HG03066 (cell line): ENCODE data around the gene TELO2.

Experiments used
- ATAC-seq: cut with Tn5 transposase; IDR thresholded peaks from one replicate; pipeline ENCODE4 v1.9.1; 2021; ENCODE audit warnings: low read depth; ENCODE audit not compliant: unreplicated experiment

TELO2 gene

GRCh38 chr16:1511662-1512569 is 18.8 kb downstream of the TELO2 start:
- no peak for ATAC-seq

- no peak for ATAC-seq
Observed at GRCh38 chr16:1512774-1513173, 19.6 kb downstream of the TELO2 start.

DNA sequence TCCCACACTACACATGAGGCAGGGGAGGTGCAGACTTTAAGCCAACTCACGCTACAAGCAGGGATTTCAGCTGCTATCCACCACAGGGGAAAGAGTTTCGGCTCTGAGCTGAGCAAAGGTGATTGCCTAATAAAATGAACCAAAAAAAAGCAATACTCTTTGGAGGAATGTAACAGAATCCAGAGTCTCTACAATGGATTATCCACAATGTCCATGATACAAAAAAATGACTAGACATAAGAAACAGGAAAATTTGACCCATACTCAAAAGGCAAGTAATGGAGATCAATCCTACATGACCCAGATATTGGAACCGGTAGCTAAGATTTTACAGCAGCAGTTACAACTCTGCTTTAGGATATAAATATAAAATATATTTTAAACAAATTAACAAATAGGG is 21.3 kb downstream of the TELO2 start:
- ATAC-seq = no peak

- ATAC-seq = no peak
Observed at GRCh38 chr16:1518626-1519135, 25.5 kb downstream of the TELO2 start.

DNA sequence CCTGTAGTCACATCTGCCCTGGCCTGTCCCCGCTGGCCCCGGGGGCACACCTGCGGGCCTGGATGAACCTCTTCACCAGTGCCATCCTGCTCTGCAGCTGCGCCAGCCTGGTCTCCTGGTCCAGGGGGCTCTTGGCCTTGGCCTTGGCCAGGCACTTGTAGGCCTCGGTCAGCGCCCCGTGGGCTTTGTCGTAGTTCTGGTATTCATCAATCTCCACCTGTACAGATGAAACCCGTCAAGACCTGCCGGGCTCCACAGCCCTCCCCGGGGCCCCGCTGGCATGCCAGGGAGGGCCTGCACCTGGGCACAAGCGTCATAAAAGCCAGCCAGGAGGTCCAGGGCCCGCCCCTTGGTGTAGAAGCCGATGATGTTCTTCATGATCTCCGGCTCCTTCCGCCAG is 26.7 kb downstream of the TELO2 start:
- no peak for ATAC-seq

- no peak for ATAC-seq
Observed at GRCh38 chr16:1520461-1520860, 27.3 kb downstream of the TELO2 start.

DNA sequence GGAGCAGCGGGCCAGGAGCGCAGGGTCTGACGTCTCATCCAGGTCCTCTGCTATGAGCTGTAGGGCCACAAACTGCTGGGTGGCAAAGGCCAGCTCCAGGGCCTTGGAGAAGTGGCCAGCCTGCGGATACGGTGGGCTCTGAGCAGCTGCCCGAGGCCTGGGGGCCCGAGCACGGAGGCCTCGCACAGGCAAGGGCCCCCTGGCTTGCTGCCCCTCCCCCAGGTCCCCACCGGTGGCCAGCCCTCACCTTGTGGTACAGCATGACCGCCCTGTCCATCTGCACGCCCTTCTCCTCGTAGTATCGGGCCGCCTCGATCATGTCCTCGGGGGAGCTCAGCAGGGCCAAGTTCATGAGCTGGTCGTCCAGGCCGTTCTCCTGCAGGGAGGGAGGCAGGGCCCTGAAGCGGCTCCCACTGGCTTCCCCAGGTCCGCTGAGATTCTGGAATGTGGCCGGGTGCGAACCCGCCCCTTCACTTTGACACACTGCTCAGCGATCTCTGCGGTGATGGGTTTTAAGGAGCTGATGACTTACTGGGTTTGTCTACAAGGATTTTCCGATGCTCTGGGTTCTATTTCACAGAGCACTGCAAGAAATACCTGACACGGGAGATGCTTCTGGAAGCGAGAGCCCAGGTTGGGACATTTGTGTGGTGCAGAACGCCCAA is 30.6 kb downstream of the TELO2 start:
- ATAC-seq = no peak

GRCh38 chr16:1524366-1524765 is 31.2 kb downstream of the TELO2 start:
- ATAC-seq = no peak

- ATAC-seq = no peak
Observed at GRCh38 chr16:1525871-1526607, 32.9 kb downstream of the TELO2 start.

- ATAC-seq = no peak
Observed at GRCh38 chr16:1526608-1527555, 33.7 kb downstream of the TELO2 start.

GRCh38 chr16:1527836-1528811 is 35.0 kb downstream of the TELO2 start:
- ATAC-seq = no peak

GRCh38 chr16:1528921-1529537 is 35.9 kb downstream of the TELO2 start:
- ATAC-seq = no peak

- ATAC-seq = no peak
Observed at GRCh38 chr16:1530349-1530882, 37.3 kb downstream of the TELO2 start.

GRCh38 chr16:1530883-1531637 is 37.9 kb downstream of the TELO2 start:
- ATAC-seq = no peak

DNA sequence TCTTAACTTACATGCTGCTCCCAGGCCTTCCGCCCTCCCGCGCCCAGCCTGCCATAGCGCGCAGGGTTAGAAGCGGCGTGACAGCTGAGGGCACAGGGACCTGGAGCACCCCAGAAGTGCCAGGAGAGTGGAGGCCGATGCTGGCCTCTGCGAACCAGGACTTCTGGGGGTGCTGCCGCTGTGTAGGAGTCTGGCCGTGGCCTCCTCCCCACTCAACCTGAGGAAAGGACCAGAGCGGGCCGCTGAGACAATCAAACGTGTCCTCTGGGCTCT is 38.4 kb downstream of the TELO2 start:
- ATAC-seq = no peak

DNA sequence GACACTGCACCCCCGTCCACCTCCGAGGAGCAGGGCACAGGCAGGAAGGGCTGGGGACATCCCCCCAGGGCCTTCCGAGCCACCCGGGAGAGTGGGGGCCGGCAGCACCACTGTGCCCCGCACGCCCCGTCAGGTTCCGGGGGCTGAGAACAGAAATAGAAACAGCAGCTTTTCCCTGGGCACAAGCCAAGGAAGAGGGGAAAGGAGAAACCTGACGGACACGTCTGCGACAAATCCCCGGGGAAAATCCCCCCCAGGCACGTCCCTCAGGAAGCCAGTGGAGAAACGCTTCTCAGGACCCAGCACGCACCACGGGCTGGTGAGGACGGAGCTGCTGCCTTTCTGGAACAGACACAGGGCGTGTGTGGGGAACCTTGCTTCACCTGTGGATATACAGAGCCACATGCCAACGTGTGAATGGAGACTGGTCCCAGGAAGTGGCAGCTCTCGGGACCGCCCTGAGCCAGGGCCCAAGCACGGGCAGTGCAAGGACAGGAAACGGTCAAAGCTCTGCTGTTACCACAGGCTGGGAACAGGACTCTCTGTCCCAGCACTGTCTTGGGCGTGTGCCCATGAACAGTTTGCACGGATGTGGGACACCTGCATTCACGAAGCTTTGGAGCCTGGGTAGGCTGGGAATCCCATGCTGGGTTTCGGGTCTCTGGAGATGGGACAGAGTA is 39.1 kb downstream of the TELO2 start:
- no peak for ATAC-seq

GRCh38 chr16:1532771-1533170 is 39.6 kb downstream of the TELO2 start:
- ATAC-seq = no peak
